ENCODE data around the gene DLG2. TPM values are rescaled to one million over a fixed set of nuclear protein-coding genes. Genes with fewer than 3 reads are reported as not detected.
"Not testable (repeated sequence)": the region's sequence is repeated elsewhere in the genome, so short reads cannot be mapped to it uniquely, and the experiment has no call there.

Gene DLG2
- total RNA-seq, 1 donor from 2014 or later, result 0.18 TPM

DNA sequence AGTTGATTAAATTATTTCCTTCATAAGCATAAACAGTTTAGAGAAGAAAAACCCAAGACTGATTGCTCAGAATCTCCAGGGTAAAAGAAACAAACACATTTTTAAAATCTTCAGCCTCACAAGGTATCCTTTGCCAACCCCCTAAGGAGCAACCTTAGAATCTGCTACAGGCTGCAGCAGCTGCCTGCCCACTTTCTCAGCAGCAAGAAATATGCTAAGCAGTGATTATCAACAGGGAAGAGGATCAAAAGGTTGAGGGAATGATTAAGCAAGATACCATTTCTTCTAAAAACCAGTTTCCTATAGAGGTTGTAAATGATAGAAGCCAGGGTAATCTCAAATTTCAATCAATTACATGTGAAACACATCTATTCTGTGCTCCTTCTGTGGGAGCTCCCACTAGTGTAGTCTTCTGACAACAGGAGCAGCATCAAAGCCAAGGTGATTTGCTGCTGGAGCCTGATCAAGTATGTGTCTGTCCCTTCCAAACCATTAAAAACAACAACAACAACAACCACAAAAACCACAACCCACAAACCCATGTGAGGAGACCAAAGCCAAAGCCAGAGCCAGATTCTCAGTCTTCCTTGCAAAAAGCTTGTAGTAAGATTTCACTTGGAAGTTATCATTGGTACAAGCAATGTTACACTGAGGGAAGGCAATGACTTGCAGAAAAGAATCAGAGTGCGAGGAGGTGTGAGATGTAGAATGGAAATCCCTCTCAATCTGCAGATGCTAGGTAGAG lies 761.2 kb downstream of the DLG2 start:
- DNase-seq (ENCODE audit: extremely low read depth, low read depth, low spot score), result no peak

DNA sequence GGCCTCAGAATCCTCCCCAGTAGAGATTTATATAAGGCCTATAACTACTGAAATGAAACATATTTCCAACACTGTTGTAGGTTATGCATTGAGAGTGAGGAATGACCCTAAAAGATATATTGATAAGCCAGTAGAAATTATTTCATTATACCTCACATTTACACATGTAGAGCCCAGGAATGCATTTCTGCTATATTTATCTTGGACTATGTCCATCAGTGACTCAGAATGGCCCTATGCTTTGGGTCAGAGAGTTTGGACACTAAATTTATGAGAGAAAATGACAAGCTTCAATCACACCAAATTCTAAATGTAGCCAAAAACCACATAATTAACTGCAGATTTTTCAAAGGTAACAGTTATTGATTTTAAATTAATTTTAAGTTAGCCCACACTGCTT lies 761.9 kb downstream of the DLG2 start:
- DNase-seq (ENCODE audit: extremely low read depth, low read depth, low spot score), result no peak

DNA sequence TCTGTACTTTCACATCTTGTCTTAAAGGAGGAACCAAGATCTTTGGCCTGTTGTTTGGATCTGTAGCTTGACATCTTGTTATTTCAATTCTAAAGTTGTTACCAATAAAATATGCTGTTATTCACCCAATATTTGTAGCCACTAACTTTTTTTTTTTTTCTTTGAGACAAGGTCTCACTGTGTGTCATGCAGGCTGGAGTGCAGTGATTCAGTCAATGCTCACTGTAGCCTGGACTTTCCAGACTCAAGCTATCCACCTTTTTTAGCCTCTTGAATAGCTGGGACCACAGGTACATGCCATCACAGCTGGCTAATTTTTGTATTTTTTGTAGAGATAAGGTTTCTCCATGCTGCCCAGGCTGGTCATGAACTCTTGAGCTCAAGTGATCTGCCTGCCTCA lies 769.4 kb downstream of the DLG2 start:
- no peak for DNase-seq (ENCODE audit: extremely low read depth, low read depth, low spot score)

DNA sequence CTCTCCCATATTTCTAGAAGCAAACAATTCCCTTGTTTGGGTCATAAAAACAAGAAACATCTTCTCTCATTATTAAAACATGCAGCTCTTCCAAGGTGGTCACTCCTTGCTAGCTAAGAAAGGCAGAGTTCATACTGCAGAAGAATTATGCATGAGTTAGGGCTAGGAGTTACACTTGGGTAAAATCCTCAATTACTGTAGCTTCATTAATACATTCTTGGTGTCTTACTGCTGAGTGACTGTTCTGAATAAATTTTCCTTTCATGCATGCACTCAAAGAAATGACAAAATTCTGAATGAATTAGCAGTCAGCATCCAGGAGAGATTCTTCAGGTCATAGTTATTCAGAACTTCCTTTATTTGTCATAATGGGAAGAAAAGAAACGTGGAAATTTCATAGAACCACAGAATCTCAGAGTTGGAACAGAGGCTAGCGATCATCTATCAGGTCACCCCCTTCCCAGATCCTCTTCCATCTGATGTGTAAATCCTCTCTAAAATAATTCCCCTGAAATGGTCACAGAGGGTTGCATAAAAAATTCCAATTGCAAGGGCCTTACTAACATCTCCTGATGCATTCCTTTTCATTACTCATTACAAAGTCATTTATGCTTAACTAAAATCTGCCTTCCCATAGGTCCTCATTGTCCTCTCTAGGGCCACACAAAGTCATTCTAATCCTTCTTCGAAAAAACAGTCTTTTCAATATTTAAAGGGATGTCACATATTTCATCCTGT lies 771.5 kb downstream of the DLG2 start:
- no peak for DNase-seq (ENCODE audit: extremely low read depth, low read depth, low spot score)

DNA sequence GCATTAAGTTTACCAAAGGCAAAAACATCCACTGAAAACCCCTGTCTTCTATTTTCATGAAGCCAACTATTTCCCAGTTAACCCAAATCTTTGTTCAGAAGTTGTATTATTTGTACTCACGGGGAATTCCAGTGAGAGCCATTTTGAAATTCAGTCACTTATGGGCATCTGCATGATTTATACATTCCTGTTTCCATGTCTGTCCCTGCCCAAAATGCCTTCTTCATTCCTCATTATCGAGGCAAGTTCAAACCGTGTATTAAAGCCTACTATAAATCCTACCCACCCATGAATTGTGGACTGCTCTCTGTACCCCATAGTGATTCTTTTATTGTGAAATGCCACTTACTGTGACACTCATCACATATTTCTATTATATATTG lies 772.7 kb downstream of the DLG2 start:
- DNase-seq (ENCODE audit: extremely low read depth, low read depth, low spot score), result no peak

DNA sequence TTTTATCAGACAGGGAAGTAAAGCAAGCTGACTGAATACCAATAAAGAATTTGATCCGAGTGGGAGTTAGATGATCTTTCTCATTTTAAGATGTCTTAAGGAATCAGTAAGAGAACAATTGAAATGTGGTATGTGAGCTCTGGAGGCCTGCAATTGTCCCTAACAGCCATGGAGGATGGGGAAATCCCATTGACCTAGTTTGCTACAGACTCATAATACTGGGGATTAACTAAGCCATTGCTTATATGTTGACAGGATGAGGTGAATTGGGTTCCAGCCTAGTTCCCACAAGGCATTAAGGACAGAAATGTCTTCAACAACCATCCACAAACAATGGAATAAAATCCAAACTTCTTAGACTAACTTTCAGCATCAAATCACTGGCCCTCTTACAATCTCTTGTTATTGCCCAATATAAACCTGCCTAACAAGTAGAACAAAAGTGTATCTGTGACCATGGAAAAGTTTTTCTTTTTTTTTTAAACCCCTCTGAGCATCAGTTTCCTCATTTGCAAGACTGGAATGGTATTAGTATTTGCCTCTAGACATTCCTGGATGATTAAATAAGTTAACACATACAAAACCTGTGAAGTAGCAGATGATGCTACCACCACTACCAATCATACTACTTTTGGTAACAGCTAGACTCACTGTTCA lies 773.2 kb downstream of the DLG2 start:
- DNase-seq (ENCODE audit: extremely low read depth, low read depth, low spot score), result no peak

DNA sequence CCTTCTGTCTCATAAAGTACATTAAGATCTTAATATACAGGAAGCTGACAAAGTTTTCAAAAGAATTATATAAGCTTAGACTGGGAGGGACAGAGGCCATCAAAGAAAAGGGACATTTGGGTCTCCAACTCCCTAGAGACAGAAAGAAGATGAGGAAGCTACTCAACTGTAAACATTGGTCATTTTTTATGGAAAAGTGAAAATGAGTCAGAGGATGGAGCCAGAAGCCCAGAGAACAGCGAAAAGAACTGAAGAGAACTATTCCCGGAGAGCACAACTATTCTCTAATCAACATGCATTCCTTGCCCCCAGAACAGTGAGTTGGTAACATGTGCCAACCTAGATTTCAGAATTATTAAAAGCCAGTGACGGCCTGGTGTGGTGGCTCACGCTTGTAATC lies 779.3 kb downstream of the DLG2 start:
- no peak for DNase-seq (ENCODE audit: extremely low read depth, low read depth, low spot score)

DNA sequence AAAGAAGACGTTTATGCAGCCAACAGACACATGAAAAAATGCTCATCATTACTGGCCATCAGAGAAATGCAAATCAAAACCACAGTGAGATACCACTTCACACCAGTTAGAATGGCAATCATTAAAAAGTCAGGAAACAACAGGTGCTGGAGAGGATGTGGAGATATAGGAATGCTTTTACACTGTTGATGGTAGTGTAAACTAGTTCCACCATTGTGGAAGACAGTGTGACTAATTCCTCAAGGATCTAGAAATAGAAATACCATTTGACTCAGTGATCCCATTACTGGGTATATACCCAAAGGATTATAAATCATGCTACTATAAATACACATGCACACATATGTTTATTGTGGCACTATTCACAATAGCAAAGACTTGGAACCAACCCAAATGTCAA lies 786.9 kb downstream of the DLG2 start:
- not testable (repeated sequence) for DNase-seq (ENCODE audit: extremely low read depth, low read depth, low spot score)

DNA sequence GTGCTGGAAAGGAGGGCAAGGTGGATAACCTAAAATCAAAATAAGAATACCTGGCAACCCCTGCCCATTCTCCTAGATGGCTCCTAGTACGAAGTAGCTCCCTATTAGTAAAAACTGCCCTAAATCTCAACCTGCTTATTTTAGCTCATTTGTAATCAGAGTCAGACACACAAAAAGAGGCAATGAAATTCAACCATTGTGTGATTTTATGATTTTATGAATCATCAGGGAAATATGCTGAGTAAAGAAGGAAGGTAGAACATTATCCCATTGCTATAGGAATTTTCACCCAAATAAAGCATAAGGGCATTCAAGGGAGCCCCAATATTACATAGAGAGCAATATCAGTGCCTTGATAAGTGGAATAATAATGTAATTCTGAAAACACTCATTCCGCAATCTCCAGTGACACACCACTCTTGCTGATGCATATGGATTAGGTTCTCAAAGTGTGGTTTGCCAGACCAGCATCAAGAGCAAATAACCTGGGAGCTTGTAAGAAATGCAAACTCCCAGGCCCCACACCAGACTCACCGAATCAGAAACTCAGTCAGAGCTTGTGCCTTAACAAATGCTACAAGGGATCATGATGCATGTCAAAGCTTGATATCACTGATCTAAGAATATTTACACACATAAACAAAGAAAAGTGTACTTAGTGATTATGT lies 789.6 kb downstream of the DLG2 start:
- DNase-seq (ENCODE audit: extremely low read depth, low read depth, low spot score), result no peak

DNA sequence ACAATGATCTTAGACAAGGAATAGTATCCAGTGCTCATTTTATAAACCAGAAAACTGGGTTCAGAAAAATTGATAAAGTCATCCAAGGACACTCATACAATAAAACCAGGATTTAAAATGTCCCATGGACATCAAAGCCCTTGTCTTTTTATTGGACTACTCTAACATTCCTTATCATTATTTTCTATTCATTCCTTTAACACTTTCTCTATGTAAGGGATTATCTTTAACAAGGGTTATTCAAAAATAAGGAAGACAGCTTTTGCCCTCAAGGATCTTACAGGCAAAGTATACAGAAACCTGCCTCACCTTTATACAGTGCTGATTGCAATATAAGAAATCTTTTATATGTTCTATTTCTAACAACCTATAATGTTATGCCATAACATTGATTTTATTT lies 790.8 kb downstream of the DLG2 start:
- no peak for DNase-seq (ENCODE audit: extremely low read depth, low read depth, low spot score)

DNA sequence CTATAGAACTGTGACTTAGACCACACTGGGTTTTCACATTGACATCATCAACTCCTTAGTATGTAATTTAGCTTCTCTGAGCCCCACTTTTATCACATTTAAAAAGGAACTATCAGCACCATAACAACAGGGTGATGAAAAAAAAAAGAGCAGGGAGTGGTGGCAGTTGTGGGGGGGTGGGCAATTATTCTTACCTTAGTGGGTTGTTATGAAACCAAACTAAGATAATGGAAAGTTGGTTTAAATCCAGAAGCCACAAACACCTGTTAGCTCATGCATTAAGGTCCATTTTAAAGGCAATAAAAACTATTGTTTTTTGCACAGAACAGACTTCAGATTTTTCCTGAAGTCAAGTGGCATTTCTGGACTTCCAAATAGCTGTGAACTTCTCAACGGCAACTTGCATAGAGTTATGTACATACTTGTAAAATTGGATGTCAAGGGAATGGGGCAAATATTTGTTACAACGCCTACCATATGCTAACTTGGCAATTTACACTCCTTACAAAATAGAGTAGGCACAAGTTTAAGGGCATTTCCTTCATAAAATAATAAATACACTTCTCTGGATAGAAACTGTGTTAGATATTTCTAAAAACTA lies 793.6 kb downstream of the DLG2 start:
- no peak for DNase-seq (ENCODE audit: extremely low read depth, low read depth, low spot score)

DNA sequence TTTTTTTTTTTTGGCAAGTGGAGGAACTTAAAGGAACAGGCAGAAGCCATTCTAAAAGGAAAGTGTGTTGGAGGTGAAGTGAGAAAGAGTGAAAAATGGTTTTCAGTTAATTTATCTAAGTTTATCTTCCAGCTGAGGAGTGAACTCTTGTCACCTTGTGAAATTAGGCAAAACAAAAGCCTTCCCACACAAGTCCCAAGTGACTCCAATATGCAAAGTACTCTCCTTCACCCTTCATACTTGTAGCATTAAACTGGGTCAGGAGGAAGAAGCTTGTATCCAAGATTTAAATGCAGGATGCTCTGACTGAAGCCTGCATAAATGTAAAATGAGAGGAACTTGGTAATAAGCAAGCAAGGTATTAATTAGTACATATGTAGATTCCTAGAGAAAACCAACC lies 796.8 kb downstream of the DLG2 start:
- no peak for DNase-seq (ENCODE audit: extremely low read depth, low read depth, low spot score)

DNA sequence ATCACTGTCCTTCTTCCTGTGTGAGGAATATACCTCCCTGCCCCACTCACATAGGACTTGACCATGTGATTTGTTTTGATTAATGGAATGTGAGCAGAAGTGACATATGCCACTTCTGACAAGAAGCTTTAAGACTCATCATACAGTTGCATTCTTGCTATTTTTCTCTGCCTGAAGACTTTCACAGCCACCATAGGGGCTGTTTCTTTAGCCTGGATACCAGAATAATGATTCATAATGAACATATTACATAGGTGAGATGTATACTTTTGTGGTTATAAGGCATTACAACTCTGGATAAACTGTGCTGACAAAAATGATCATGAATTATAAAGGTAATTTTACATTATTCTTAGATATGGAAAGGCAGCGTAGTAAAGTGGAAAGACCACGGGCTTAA lies 798.0 kb downstream of the DLG2 start:
- no peak for DNase-seq (ENCODE audit: extremely low read depth, low read depth, low spot score)

DNA sequence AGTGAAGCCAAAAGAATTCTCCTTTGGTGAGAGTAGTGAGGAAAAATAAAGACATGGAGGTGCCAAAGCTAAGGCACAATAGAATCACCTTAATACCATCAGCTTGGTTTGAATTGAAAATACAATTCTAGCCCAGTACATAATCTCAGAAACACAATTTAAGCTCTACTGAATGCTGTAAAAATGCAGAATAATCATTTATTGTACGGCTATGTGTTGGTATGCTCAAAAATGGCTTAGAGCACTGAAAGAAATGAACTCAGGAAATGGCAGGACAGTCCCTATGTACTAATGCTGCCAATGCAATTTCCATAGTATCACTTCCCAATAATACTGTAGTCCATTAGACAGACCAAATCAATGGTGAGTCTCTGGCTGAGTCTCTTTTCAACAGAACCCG lies 798.5 kb downstream of the DLG2 start:
- DNase-seq (ENCODE audit: extremely low read depth, low read depth, low spot score), result no peak

DNA sequence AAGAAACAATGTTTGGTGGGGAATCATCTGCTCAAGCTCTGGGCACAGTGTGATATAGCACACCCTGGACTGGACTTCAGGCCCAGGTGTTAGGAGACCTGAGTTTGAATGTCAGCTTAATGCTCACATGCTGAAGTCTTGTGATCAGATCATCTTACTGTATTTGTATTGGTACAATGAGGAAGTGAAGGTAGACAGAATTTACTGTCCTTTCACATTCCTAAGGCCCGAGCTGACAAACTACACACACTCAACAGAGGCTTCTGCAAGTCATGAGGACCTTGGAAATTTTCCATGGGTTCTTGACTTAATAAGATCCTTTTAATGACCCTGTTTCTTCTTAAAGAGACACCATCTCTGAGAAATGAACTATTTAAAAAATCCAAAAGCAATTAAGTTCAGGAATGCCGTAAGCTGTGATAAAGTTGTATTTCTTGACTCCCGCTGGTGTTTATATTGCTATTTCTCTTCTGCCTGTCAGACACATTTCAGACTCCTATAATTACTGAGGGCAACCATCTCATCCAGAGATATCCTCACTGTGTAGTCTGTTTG lies 802.0 kb downstream of the DLG2 start:
- DNase-seq (ENCODE audit: extremely low read depth, low read depth, low spot score), result no peak

DNA sequence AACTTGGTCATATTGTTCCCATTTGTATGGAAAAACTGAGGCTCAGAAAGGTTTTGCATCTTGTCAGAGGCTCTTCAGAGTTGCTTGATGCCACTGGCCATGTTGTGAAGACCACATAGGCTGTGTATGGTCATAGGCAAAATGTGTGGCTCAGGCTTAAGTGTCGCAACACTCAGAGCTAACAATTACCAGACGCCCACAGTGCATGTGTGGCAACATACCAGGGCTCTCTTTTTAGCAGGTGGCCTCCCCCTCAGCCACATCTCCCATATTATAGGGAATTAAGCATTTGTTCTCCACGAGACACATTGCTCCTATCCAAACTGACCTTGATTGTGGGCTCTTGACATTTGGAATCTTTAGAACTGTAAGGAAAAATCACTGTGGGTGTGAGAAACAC lies 802.5 kb downstream of the DLG2 start:
- DNase-seq (ENCODE audit: extremely low read depth, low read depth, low spot score), result no peak

DNA sequence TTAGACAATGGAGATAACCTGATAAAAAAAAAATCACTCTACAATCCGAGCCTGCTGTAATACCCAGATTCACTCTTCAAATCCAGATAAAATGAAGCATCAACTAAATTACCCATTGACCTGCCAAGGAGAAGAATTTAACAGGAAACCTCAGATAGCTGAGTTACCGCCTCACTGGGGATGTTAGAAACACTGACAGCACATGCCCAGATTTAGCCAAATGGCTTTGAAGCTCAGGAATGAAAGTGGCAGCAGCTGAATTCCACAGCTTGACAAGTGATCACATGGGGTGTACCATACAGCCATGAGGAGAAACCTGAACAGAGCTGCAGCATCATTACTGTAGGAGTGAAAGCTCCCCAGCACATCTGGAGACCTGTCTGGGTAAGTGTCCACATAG lies 807.6 kb downstream of the DLG2 start:
- DNase-seq (ENCODE audit: extremely low read depth, low read depth, low spot score), result no peak

DNA sequence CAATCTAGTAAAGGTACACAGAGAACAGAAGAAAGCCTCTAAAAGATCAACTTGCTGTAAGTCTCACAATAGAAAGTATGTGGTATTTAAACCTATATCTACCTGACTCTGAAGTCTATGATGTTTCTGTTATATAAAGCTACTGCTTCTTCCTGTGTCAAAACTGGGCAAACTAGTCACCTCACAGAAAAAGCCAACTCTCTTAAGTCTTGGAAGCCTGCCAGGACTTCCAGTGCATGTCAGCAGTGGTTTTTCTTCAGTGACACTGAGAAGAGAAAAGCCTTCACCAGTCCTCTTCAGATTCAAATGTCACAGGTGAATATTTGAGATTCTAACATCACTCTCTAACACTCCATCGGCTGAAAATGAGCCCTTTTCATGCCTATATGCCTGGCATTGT lies 808.0 kb downstream of the DLG2 start:
- no peak for DNase-seq (ENCODE audit: extremely low read depth, low read depth, low spot score)

DNA sequence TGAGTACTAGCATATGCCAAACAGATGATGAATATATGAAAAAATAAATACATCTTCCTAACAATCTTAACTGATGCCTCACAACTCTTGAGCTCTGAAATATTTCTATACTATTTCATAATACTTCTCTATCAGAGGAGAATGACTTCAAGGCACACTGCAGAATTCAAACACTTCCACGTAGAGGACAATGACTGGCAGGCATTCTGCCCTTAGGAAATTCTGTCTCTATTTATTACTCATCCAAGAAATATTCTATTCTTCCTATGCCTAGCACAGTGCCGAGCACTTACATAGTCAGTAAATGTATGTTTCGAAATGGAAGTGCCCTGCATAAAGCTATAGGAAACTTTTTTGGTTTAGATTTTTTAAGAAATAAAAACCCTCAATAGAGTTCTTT lies 809.1 kb downstream of the DLG2 start:
- no peak for DNase-seq (ENCODE audit: extremely low read depth, low read depth, low spot score)

DNA sequence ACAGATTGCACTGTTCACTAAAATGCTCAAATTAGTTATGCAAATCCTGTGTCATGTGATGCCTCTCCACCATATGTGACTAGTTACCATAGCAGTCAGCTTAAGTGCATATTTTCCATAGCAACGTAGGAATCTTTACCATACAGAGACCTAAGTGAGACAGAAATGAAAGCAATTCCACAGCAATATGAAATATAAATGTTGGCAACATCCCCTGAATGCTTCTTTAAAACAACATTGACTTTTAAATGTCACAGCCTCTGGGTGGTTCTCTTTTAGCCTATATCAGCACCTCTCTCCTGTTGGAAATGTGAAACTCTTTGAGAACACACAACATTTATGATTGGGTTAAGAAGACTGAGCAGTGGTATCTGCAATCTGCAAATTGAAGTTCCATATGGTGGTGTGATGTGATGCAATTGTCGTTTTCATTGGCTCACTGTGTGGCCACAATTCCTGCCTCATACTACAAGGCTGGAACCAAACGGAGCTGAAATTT lies 814.6 kb downstream of the DLG2 start:
- DNase-seq (ENCODE audit: extremely low read depth, low read depth, low spot score), result no peak

DNA sequence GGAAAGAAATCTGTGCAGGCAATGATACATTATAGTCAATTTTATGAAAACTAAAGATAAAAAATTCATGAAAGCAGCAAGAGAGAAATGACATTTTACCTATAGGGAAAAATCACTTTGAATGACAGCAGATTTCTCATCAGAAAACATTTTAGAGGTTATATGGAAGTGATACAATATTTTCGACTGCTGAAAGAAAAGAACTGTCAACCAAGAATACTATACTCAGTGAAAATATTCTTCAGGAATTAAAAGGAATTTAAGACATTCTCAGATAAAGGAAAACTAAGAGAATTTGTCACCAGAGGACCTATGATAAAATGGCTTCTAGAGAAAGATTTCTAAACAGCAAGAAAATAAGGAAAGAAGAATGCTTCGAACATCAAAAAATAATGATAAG lies 820.8 kb downstream of the DLG2 start:
- no peak for DNase-seq (ENCODE audit: extremely low read depth, low read depth, low spot score)

All from glomerular endothelial cell (primary cell).